Stimulated activated CD8-positive, alpha-beta memory T cell treated with anti-CD3 and anti-CD28 coated beads, Interleukin-12 subunit alpha, Interleukin-12 subunit beta, amount 100 ng/mL, for 1 hour (primary cell): Measurements from ENCODE around the gene GRIK1.

ENCODE experiments used
- DNase-seq: peaks from one replicate; pipeline ENCODE4 v3.0.0-alpha.2; 2020; ENCODE audit warnings: low read depth

The GRIK1 gene

GRCh38 chr21:29718081-29718815 lies 221.5 kb downstream of the GRIK1 start:
- DNase-seq: no peak

GRCh38 chr21:29717659-29718058 lies 222.1 kb downstream of the GRIK1 start:
- no peak for DNase-seq

DNA sequence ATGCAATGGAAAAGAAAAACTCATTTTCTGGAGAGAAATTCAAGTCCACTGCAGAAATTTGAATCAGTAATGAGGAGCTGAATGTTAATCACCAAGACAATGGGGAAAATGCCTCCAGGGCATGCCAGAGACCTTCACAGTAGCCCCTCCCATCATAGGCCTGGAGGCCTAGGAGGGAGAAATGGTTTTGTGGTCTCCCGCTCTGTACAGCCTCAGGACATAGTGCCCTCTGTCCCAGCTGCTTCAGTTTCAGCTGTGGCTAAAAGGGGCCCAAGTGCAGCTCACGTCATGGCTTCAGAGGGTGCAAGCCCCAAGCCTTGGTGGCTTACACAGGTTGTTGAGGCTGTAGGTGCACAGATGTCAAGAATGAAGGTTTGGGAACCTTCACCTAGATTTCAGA lies 223.0 kb downstream of the GRIK1 start:
- DNase-seq: no peak

DNA sequence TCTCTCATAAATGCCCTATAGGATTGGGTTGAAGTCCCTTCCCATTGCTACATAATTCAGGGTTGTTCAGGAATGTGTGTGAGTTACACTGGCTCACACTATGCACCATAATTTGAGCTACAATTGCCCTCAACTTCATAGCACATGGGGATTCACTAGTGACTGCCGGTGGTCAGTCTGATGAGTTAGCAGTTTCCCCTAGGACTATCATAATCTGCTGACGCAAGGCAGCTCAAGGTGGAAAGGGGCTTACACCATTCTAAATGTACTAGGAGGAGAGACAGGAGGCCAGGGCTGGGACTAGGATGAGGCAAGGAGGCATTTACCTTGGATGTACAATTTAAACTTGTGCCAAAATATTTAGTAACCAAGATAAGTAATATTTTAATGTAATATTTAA lies 224.7 kb downstream of the GRIK1 start:
- DNase-seq: no peak

DNA sequence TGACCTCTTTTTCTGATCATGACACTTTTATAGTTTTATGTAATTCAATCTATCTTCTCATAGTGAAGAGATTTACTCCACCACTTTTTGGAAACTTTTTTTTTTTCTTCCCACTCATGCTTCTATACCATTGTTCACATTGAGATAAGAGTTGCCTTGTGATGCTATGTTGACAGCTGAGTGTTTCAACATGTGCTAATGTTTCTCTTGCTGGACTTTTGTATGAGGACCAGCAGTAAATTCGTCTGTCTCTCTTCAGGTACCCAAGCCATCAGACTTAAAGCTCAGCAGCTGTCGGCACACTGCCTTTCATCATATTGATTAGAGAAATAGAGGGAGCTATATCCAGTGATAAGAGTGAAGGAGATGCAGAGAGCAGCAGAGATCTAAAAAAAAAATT lies 227.0 kb downstream of the GRIK1 start:
- no peak for DNase-seq

- no peak for DNase-seq
Measured at GRCh38 chr21:29711236-29711635, 228.6 kb downstream of the GRIK1 start.

DNA sequence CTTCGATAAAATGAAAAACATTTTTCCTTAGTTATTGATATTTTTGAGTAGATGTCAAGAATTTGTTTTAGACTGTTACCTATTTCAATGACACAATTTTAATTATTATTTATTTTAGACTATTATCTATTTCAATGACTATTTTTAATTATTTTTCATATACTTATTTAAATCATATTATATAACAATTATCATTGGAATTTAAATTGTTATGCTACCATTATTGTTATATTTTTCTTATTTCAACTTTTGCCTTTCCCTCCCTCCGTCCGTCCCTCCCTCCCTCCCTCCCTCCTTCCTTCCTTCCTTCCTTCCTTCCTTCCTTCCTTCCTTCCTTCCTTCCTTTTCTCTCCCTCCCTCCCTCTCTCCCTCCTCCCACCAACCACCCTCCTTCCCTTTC lies 229.3 kb downstream of the GRIK1 start:
- DNase-seq: no peak

GRCh38 chr21:29708401-29708800 lies 231.4 kb downstream of the GRIK1 start:
- DNase-seq: no peak

GRCh38 chr21:29704719-29705118 lies 235.1 kb downstream of the GRIK1 start:
- no peak for DNase-seq

DNA sequence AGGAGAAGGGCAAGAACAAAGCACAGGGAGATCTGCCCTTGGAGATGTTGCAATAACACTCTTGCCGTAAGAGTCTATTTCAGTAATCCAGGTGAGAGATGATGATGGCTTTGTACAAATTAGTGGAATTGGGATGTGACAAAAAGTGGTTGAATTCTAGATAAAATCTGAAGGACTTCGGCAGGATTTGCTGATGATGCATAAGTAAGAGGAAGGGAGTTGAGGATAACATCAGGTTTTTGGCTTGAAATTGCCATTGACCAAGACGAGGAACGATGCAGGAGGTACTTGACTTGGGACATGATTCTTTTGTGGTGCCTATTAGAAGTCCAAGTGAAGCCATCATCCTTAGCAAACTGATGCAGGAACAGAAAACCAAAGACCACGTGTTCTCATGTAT lies 238.1 kb downstream of the GRIK1 start:
- no peak for DNase-seq

GRCh38 chr21:29697555-29698193 lies 242.1 kb downstream of the GRIK1 start:
- no peak for DNase-seq

- DNase-seq: no peak
Measured at GRCh38 chr21:29696937-29697336, 242.9 kb downstream of the GRIK1 start.

GRCh38 chr21:29691616-29692491 lies 247.9 kb downstream of the GRIK1 start:
- DNase-seq: no peak

- no peak for DNase-seq
Measured at GRCh38 chr21:29689753-29690152, 250.0 kb downstream of the GRIK1 start.

GRCh38 chr21:29684106-29684505 lies 255.7 kb downstream of the GRIK1 start:
- DNase-seq: no peak

DNA sequence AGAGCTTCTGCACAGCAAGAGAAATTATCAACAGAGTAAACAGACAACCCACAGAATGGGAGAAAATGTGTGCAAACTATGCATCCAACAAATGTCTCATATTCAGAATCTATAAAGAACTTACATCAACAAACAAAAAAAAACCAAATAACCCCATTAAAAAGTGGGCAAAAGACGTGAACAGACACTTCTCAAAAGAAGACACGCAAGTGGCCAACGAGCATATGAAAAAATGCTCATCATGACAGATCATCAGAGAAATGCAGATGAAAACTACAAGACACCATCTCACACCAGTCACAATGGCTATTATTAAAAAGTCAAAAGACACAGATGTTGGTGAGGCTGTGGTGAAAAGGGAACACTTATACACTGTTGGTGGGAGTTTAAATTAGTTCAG lies 257.0 kb downstream of the GRIK1 start:
- DNase-seq: no peak

DNA sequence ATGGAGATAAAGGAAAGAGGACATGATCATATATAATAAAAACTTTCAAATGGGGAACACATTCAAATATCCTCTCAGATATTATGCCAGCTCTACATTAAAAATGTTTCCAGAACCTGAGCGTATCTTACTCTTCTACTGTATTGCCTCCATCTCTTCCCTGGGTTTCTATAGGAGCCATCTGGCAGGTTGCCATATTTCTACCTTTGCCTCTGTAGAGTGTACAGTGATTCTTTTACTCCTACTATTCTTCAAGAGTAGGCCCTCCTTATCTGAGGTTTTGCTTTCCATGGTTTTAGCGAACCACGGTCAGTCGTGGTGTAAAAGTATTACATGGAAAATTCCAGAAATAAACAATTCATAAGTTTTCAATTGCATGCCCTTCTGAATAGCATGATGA lies 259.5 kb downstream of the GRIK1 start:
- DNase-seq: no peak

GRCh38 chr21:29678626-29679025 lies 261.2 kb downstream of the GRIK1 start:
- no peak for DNase-seq

- DNase-seq: no peak
Measured at GRCh38 chr21:29677326-29677725, 262.5 kb downstream of the GRIK1 start.

DNA sequence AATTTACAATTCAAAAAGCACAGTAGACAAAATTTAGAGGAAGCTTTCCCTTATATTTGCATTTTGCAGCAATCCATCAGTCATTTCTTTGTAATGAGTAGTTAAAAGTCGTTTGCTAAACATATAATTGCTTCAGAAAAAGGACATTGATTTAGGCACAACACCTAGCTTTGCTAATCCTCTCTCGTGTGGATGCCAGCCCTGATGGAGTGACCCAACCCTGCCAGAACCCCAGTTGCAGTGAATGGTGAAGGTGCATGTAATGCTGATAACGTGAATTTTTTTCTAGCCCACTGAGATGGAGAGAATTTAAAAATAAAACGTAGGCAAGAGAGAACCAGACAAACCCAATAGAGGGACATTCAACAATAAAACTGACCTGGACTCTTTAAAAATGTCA lies 263.4 kb downstream of the GRIK1 start:
- DNase-seq: no peak

DNA sequence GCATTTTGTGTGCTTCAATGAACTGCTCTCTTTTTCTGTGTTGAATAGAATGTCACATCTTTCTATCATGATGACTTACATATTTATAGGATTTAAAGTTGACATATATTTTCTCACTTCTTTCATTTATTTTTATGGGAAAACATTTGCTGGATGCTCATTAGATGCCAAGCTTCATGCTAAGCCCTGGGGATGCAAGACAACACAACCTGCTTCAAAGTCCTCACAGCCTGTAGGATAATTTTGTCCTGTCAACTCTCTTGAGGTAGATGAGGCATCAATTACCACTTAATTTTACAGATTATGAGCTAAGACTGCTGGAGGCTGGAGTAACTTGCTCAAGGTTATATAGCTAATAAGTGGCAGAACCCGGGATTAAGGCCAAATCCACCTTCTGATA lies 264.3 kb downstream of the GRIK1 start:
- DNase-seq: no peak

GRCh38 chr21:29674343-29674742 lies 265.5 kb downstream of the GRIK1 start:
- no peak for DNase-seq

- no peak for DNase-seq
Measured at GRCh38 chr21:29673096-29673610, 266.6 kb downstream of the GRIK1 start.
